ENCODE results near the gene TTC5.

GRCh38 chr14:20247646-20248246, 58.0 kb downstream of the TTC5 start:
- TF ChIP-seq CTCF (IDR thresholded peaks at IDR 0.05; ENCODE audit: low read depth, low read length) (peak; percentile 59), EZH2phosphoT487 (IDR thresholded peaks at IDR 0.05; ENCODE audit: low read depth) (no peak)

All from OCI-LY3 (cell line).